ENCODE data around the gene PRPF4. TPM values are rescaled to one million over a fixed set of nuclear protein-coding genes. Genes with fewer than 3 reads are reported as not detected.
"Not testable (repeated sequence)": the region's sequence is repeated elsewhere in the genome, so short reads cannot be mapped to it uniquely, and the experiment has no call there.

Gene PRPF4
- total RNA-seq = 5.4 TPM

DNA sequence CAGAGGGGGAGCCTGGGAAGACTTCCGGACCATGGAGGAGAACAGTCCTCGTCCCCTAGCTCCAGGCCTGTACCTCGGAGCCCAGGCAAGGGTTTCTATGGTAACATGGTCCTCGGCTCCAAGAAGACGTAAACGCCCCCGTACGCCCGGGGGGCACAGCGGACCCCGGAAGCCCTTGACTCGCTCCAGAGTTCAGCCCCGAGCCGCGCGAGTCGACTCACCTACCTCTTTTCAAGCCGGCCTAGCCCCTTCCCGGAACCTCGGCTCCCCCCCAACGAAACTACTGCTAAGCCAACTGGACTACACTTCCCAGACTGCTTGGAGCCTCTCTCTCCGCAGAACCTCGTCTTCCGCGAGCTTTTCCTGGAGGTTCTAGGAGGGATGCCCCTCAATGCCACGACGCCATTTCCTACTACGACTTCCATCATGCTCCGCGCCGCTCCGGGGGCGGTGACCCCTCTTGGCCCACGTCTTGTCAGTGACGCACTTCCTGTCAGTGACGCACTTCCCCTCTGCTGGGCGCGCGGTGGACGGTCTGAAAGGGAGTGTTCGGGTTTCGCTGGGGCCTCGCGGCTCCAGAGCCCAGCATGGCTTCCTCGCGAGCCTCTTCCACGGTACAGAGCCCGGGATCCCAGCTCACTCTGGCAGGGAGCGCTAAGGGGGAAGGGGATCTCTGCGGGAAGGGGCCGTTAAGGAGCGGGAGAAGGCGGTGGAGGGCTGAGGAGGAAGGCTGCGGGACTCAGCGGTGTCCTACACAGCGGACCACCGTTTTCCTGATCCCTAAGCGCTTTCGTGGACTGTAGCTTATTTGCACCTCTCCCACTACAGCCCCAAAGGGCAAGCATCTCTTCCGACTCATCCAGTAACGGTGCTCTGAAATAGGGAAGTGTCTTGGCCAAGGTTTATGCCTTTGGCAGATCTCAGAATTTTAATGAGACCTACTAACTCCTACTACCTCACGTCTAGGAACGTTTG is at the start of gene PRPF4, which contains the start of gene CDC26:
Gene PRPF4 (plus strand): TSS at position 502 of the 975 bp plus-strand sequence. CDS start 86 bp downstream, at position 588.
Gene CDC26 (minus strand): TSS at position 416 of the 975 bp plus-strand sequence. CDS start 3,065 bp downstream, outside the sequence.
- intact Hi-C loops (cut with DNase I) = loop anchor here (1.0 to 5.0 kb wide), 7 partner anchors 54 to 383 kb away; partner anchors contain the start of genes ALAD, C9orf43, FKBP15 and POLE3
- DNase-seq (ENCODE audit: low spot score in 2 of 2) = peak; percentile 89 to 99
- H3K36me3 ChIP-seq = peaks cover 43 to 60% of the 10 kb centered on the region in 2 donors
- no peaks in the 10 kb centered on the region for H3K27me3 ChIP-seq
- no peaks in the 10 kb centered on the region for H3K9me3 ChIP-seq
- TF ChIP-seq, protein P1, sequence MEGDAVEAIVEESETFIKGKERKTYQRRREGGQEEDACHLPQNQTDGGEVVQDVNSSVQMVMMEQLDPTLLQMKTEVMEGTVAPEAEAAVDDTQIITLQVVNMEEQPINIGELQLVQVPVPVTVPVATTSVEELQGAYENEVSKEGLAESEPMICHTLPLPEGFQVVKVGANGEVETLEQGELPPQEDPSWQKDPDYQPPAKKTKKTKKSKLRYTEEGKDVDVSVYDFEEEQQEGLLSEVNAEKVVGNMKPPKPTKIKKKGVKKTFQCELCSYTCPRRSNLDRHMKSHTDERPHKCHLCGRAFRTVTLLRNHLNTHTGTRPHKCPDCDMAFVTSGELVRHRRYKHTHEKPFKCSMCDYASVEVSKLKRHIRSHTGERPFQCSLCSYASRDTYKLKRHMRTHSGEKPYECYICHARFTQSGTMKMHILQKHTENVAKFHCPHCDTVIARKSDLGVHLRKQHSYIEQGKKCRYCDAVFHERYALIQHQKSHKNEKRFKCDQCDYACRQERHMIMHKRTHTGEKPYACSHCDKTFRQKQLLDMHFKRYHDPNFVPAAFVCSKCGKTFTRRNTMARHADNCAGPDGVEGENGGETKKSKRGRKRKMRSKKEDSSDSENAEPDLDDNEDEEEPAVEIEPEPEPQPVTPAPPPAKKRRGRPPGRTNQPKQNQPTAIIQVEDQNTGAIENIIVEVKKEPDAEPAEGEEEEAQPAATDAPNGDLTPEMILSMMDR (IDR thresholded peaks at IDR 0.05) = no peak
- H3K4me1 ChIP-seq = peaks cover 3 to 15% of the 10 kb centered on the region in 2 donors
- H3K4me3 ChIP-seq = peak within 1 kb of the TSS; percentile 79 to 81
- peak within 1 kb of the TSS; percentile 91 to 93 for H3K27ac ChIP-seq

DNA sequence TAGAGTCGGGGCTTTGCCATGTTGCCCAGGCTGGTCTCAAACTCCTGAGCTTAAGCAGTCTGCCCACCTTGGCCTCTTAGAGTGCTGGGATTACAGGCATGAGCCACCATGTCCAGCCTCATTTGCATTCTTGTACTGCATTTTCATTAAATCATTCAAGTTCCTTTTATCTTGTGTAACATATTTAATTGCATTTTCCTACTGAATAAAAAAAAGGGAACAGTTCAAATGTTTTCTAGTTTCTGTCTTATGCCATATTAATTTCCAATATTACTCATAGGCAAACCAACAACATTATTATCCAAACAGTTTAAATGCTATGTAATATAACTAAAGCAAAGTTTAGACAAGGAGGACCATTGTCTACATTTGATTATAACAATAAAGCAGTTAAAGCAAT is 48.0 kb upstream of the PRPF4 start:
- no peak for DNase-seq (ENCODE audit: low spot score in 2 of 2)
- Histone ChIP-seq H3K4me3 (no peak overlapping the region), H3K36me3 (no peaks in the 10 kb centered on the region), H3K4me1 (peaks cover 0 to 2% of the 10 kb centered on the region in 2 donors), H3K9me3 (no peaks in the 10 kb centered on the region), H3K27ac (no peak overlapping the region), H3K27me3 (no peaks in the 10 kb centered on the region)
- TF ChIP-seq, protein P1 (IDR thresholded peaks at IDR 0.05) = no peak
- intact Hi-C loops (cut with DNase I) = no loop called here

DNA sequence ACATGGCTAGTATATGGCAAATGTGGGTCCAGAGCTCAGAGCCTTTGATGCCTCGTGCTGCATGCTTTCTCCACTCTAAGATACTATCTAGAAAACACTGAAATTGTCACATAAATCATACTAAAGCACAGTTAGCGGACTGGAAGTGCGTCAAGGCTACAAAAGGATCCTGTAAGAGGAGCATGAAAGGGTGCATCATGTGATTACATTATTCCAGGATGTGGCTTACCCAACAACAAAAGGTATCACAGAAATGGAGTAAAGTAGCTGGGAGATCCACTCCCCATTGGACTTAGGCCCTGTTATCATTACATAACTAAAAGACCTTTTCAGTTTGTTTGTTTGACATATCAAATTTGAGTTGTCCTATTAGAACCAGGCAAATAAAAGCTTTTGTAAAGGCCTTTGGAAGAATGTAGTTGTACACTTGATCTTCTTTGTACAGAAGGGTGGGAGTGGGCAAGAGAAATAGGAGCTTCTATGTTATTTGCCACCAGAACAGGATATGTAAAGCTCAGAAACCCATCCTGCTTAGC is 47.3 kb upstream of the PRPF4 start:
- H3K36me3 ChIP-seq = no peaks in the 10 kb centered on the region
- H3K27ac ChIP-seq = no peak overlapping the region
- peaks cover 0 to under 1% of the 10 kb centered on the region in 2 donors for H3K4me1 ChIP-seq
- intact Hi-C loops (cut with DNase I) = no loop called here
- TF ChIP-seq, protein P1 (IDR thresholded peaks at IDR 0.05) = no peak
- DNase-seq (ENCODE audit: low spot score in 2 of 2) = no peak
- no peak overlapping the region for H3K4me3 ChIP-seq
- H3K9me3 ChIP-seq = no peaks in the 10 kb centered on the region
- no peaks in the 10 kb centered on the region for H3K27me3 ChIP-seq

- H3K4me1 ChIP-seq = peaks cover 0 to 6% of the 10 kb centered on the region in 2 donors
- no peak overlapping the region for H3K27ac ChIP-seq
- intact Hi-C loops (cut with DNase I) = no loop called here
- H3K4me3 ChIP-seq = no peak overlapping the region
- no peaks in the 10 kb centered on the region for H3K36me3 ChIP-seq
- TF ChIP-seq, protein P1 (IDR thresholded peaks at IDR 0.05) = no peak
- DNase-seq (ENCODE audit: low spot score in 2 of 2) = no peak
- no peaks in the 10 kb centered on the region for H3K27me3 ChIP-seq
- no peaks in the 10 kb centered on the region for H3K9me3 ChIP-seq
These were observed 43.8 kb upstream of the PRPF4 start for GRCh38 chr9:113231701-113232100.

- DNase-seq (ENCODE audit: low spot score in 2 of 2); intact Hi-C loops (cut with DNase I); H3K4me3 ChIP-seq; H3K27ac ChIP-seq; H3K36me3 ChIP-seq; H3K9me3 ChIP-seq; H3K4me1 ChIP-seq; H3K27me3 ChIP-seq: not testable (repeated sequence)
These were observed 39.7 kb upstream of the PRPF4 start for GRCh38 chr9:113235701-113236255.
